ENCODE data around the gene TENM4.
"Not testable (repeated sequence)": the region's sequence is repeated elsewhere in the genome, so short reads cannot be mapped to it uniquely, and the experiment has no call there.

The TENM4 gene

GRCh38 chr11:78613378-78613813, 827.4 kb downstream of the TENM4 start:
- Histone ChIP-seq H3K9me3 (no peaks in the 10 kb centered on the region), H3K27ac (no peak overlapping the region), H3K27me3 (no peaks in the 10 kb centered on the region), H3K36me3 (no peaks in the 10 kb centered on the region), H3K4me1 (no peaks in the 10 kb centered on the region), H3K4me3 (no peak overlapping the region)
- intact Hi-C loops (cut with DNase I; ENCODE audit: low total_unique reads), result no loop called here
- DNase-seq, result no peak
- no peak for TF ChIP-seq CTCF (IDR thresholded peaks at IDR 0.05)

DNA sequence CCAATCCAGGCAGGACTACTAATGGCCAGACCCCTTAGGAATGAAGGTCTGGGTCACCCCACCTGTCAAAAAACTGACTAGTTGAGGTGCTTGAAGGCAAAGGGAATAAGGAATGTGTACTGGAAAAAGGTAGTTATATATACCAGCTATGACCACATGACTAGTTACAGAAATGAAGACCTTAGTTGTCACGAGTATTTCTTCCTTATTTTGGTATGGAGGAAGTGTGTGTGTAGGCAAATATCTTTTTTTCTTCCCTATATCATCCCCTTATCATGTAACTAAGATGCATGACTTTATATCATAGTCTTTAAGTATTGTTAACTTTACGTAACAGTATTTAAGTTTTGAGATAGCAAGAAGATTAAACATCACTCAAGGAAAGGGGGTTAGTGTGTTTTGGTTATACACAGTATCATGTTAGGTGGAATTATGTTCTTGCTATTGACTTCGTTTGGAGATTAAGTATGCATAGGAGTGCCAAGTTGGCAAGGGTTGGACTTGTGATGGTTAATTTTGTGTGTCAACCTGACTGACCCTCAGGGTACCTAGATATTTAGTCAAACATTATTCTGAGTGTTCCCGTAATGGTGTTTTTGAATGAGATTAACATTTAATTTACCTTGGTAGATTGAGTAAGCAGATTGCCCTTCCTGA, 828.0 kb downstream of the TENM4 start:
- Histone ChIP-seq H3K36me3 (no peaks in the 10 kb centered on the region), H3K4me1 (no peaks in the 10 kb centered on the region), H3K27me3 (no peaks in the 10 kb centered on the region), H3K27ac (no peak overlapping the region), H3K9me3 (no peaks in the 10 kb centered on the region), H3K4me3 (no peak overlapping the region)
- intact Hi-C loops (cut with DNase I; ENCODE audit: low total_unique reads), result no loop called here
- no peak for TF ChIP-seq CTCF (IDR thresholded peaks at IDR 0.05)
- DNase-seq, result no peak

- H3K9me3 ChIP-seq; H3K27ac ChIP-seq; H3K4me3 ChIP-seq; H3K36me3 ChIP-seq; H3K4me1 ChIP-seq; DNase-seq; H3K27me3 ChIP-seq; intact Hi-C loops (cut with DNase I; ENCODE audit: low total_unique reads): not testable (repeated sequence)
Observed at GRCh38 chr11:78609321-78609720, 831.5 kb downstream of the TENM4 start.

- Histone ChIP-seq H3K27ac (no peak overlapping the region), H3K4me3 (no peak overlapping the region), H3K9me3 (peaks cover 0 to 1% (median 0%) of the 10 kb centered on the region in 3 donors), H3K4me1 (no peaks in the 10 kb centered on the region), H3K27me3 (peaks cover 0 to 13% of the 10 kb centered on the region in 2 donors), H3K36me3 (no peaks in the 10 kb centered on the region)
- intact Hi-C loops (cut with DNase I; ENCODE audit: low total_unique reads), result no loop called here
- no peak for TF ChIP-seq CTCF (IDR thresholded peaks at IDR 0.05)
- no peak for DNase-seq
Observed at GRCh38 chr11:78607696-78608095, 833.1 kb downstream of the TENM4 start.

GRCh38 chr11:78606667-78607066, 834.2 kb downstream of the TENM4 start:
- intact Hi-C loops (cut with DNase I; ENCODE audit: low total_unique reads), result no loop called here
- Histone ChIP-seq H3K27me3 (peaks cover 0 to 17% of the 10 kb centered on the region in 2 donors), H3K27ac (no peak overlapping the region), H3K4me3 (no peak overlapping the region), H3K36me3 (no peaks in the 10 kb centered on the region), H3K4me1 (no peaks in the 10 kb centered on the region), H3K9me3 (peaks cover 0 to 3% (median 0%) of the 10 kb centered on the region in 3 donors)
- no peak for DNase-seq
- no peak for TF ChIP-seq CTCF (IDR thresholded peaks at IDR 0.05)

DNA sequence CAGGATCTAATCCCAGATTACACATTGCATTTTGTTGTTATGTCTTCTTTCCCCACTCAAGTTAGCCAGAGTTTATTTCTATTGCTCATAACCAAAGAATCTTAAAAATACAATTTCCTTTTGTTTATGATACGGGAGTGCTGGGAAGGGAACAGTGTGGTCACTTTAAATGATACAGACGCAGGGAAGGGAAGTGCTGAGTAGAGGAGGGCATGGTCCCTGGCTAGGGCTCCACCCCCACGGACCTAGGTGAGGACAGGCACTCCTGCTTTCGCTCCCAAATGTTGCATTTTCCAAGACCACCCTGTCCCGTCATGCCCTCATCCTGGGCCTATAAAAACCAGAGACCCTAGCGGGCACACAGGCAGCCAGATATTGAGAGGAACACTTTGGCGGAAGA, 835.5 kb downstream of the TENM4 start:
- peaks cover 0 to 17% of the 10 kb centered on the region in 2 donors for H3K27me3 ChIP-seq
- no peaks in the 10 kb centered on the region for H3K4me1 ChIP-seq
- intact Hi-C loops (cut with DNase I; ENCODE audit: low total_unique reads), result no loop called here
- no peak overlapping the region for H3K27ac ChIP-seq
- H3K4me3 ChIP-seq, result no peak overlapping the region
- DNase-seq, result no peak
- no peaks in the 10 kb centered on the region for H3K36me3 ChIP-seq
- TF ChIP-seq CTCF (IDR thresholded peaks at IDR 0.05), result no peak
- H3K9me3 ChIP-seq, result peaks cover 0 to 3% (median 0%) of the 10 kb centered on the region in 3 donors
